Upper lobe of left lung (tissue), 4 donors: ENCODE data around the gene PRKG1.

Source experiments
- CTCF ChIP-seq, 6 experiments: fragments of 450-650 bp in 4 of 6; fragments of 200-600 bp in 2 of 6; sonication (generic) in 2 of 6; IDR thresholded peaks; one replicate each; pipeline ENCODE4 v1.5.1; 2016 to 2019; ENCODE audit warnings: antibody characterized with exemption in 6 of 6
- POLR2AphosphoS5 ChIP-seq, 2 donors: sonication (generic); formaldehyde crosslinking; IDR thresholded peaks; one replicate each; pipeline ENCODE4 v1.5.1; 2017; ENCODE audit warnings: antibody characterized with exemption in 2 of 2

- TF ChIP-seq CTCF (IDR thresholded peaks at IDR 0.05) (no peak), POLR2AphosphoS5 (IDR thresholded peaks at IDR 0.05) (no peak)
Observed at GRCh38 chr10:52121688-52122087, 1047.4 kb downstream of the PRKG1 start.
